WTC11 (cell line): ENCODE results near the gene RNASE9. TPM values are rescaled to one million over a fixed set of nuclear protein-coding genes. Genes with fewer than 3 reads are reported as not detected.
"Not testable (repeated sequence)": the region's sequence is repeated elsewhere in the genome, so short reads cannot be mapped to it uniquely, and the experiment has no call there.

Experiments used
- ATAC-seq: fragments of 200-7000 bp; cut with Tn5 transposase; 2 replicates; pipeline ENCODE4 v1.10.0; 2021; ENCODE audit warnings: mild to moderate bottlenecking, moderate library complexity
- CTCF ChIA-PET: fragments of 300-600 bp; sonication (Branson Sonifier 250); formaldehyde crosslinking; loops from one replicate; lab custom pipeline; 2021; ENCODE audit warnings: antibody characterized with exemption; lab: Charles Lee
- POLR2A ChIA-PET: fragments of 350-600 bp; sonication (Branson Sonifier 250); formaldehyde crosslinking; loops from one replicate; lab custom pipeline; 2021; ENCODE audit warnings: antibody characterized with exemption; lab: Charles Lee
- DNase-seq: peaks from one replicate; pipeline ENCODE4 v3.0.0; 2021; ENCODE audit warnings: low spot score
- H3K27ac Mint-ChIP-seq: 2 replicates; pipeline ENCODE4 v1.8.0; 2021; ENCODE audit warnings: mixed read lengths
- H3K27me3 Mint-ChIP-seq: 2 replicates; pipeline ENCODE4 v1.8.0; 2021; ENCODE audit warnings: low read depth, mild to moderate bottlenecking, moderate library complexity, mixed read lengths
- H3K36me3 Mint-ChIP-seq: 2 replicates; pipeline ENCODE4 v1.8.0; 2021; ENCODE audit warnings: mixed read lengths
- H3K4me1 Mint-ChIP-seq: 2 replicates; pipeline ENCODE4 v1.8.0; 2022; ENCODE audit warnings: mixed read lengths
- H3K4me3 Mint-ChIP-seq: 2 replicates; pipeline ENCODE4 v1.8.0; 2021; ENCODE audit warnings: mild to moderate bottlenecking, moderate library complexity, mixed read lengths
- H3K9me3 Mint-ChIP-seq: 2 replicates; pipeline ENCODE4 v1.8.0; 2021; ENCODE audit warnings: mixed read lengths
- CBFB ChIP-seq: sonication (generic); formaldehyde crosslinking; IDR thresholded peaks from 2 replicates; pipeline ENCODE4 v1.8.1; 2022; ENCODE audit warnings: mild to moderate bottlenecking, low read depth, missing genetic modification reagents
- HMGXB4 ChIP-seq: sonication (generic); formaldehyde crosslinking; IDR thresholded peaks from 2 replicates; pipeline ENCODE4 v1.8.1; 2023; ENCODE audit warnings: mild to moderate bottlenecking, moderate library complexity, missing genetic modification reagents
- JAZF1 ChIP-seq: fragments of 250-450 bp; sonication (Bioruptor Pico); IDR thresholded peaks from 2 replicates; pipeline ENCODE4 v1.9.0; 2021; ENCODE audit warnings: moderate library complexity, mild to moderate bottlenecking, inconsistent platforms
- NFATC4 ChIP-seq: fragments of 250-450 bp; sonication (Bioruptor Pico); IDR thresholded peaks from 2 replicates; pipeline ENCODE4 v1.9.0; 2021; ENCODE audit warnings: mild to moderate bottlenecking
- SOX15 ChIP-seq: fragments of 250-450 bp; sonication (Bioruptor Pico); IDR thresholded peaks from 2 replicates; pipeline ENCODE4 v1.9.0; 2021; ENCODE audit warnings: mild to moderate bottlenecking
- TEAD1 ChIP-seq: sonication (generic); formaldehyde crosslinking; IDR thresholded peaks from 2 replicates; pipeline ENCODE4 v1.8.0; 2022; ENCODE audit warnings: mild to moderate bottlenecking, missing genetic modification reagents
- TEAD4 ChIP-seq: sonication (generic); formaldehyde crosslinking; IDR thresholded peaks from 2 replicates; pipeline ENCODE4 v1.8.0; 2022; ENCODE audit warnings: mild to moderate bottlenecking, missing genetic modification reagents
- ZBTB21 ChIP-seq: sonication (generic); formaldehyde crosslinking; IDR thresholded peaks from 2 replicates; pipeline ENCODE4 v1.8.1; 2023; ENCODE audit warnings: mild to moderate bottlenecking, missing genetic modification reagents, borderline replicate concordance
- ZNF317 ChIP-seq: sonication (generic); formaldehyde crosslinking; IDR thresholded peaks from 2 replicates; pipeline ENCODE4 v1.8.1; 2023; ENCODE audit warnings: low read depth, mild to moderate bottlenecking, moderate library complexity, missing genetic modification reagents, borderline replicate concordance
- total RNA-seq: library from RNA; stranded (reverse); gene quantifications from 3 replicates; pipeline ENCODE4 v1.2.3, GENCODE V29; 2021
- TF ChIP-seq, protein P1 (sequence below): sonication (generic); formaldehyde crosslinking; IDR thresholded peaks from 2 replicates; pipeline ENCODE4 v1.8.0; 2023; ENCODE audit warnings: missing genetic modification reagents, mild to moderate bottlenecking, borderline replicate concordance
- TF ChIP-seq, protein P2 (sequence below): sonication (generic); formaldehyde crosslinking; conservative IDR thresholded peaks from 2 replicates; pipeline ENCODE4 v1.8.1; 2023; ENCODE audit warnings: mild to moderate bottlenecking, low read depth, missing genetic modification reagents, moderate library complexity
- TF ChIP-seq, protein P3 (sequence below): fragments of 250-450 bp; sonication (Bioruptor Pico); IDR thresholded peaks from 2 replicates; pipeline ENCODE4 v1.9.0; 2021; ENCODE audit warnings: mild to moderate bottlenecking

Gene RNASE9
- total RNA-seq, 1 experiment from 2014 or later = not detected

- TF ChIP-seq, protein P1, sequence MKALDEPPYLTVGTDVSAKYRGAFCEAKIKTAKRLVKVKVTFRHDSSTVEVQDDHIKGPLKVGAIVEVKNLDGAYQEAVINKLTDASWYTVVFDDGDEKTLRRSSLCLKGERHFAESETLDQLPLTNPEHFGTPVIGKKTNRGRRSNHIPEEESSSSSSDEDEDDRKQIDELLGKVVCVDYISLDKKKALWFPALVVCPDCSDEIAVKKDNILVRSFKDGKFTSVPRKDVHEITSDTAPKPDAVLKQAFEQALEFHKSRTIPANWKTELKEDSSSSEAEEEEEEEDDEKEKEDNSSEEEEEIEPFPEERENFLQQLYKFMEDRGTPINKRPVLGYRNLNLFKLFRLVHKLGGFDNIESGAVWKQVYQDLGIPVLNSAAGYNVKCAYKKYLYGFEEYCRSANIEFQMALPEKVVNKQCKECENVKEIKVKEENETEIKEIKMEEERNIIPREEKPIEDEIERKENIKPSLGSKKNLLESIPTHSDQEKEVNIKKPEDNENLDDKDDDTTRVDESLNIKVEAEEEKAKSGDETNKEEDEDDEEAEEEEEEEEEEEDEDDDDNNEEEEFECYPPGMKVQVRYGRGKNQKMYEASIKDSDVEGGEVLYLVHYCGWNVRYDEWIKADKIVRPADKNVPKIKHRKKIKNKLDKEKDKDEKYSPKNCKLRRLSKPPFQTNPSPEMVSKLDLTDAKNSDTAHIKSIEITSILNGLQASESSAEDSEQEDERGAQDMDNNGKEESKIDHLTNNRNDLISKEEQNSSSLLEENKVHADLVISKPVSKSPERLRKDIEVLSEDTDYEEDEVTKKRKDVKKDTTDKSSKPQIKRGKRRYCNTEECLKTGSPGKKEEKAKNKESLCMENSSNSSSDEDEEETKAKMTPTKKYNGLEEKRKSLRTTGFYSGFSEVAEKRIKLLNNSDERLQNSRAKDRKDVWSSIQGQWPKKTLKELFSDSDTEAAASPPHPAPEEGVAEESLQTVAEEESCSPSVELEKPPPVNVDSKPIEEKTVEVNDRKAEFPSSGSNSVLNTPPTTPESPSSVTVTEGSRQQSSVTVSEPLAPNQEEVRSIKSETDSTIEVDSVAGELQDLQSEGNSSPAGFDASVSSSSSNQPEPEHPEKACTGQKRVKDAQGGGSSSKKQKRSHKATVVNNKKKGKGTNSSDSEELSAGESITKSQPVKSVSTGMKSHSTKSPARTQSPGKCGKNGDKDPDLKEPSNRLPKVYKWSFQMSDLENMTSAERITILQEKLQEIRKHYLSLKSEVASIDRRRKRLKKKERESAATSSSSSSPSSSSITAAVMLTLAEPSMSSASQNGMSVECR (CRISPR knock-in tag) = no peak
Measured at GRCh38 chr14:20578325-20578724, 17.5 kb upstream of the RNASE9 start (continued).

DNA sequence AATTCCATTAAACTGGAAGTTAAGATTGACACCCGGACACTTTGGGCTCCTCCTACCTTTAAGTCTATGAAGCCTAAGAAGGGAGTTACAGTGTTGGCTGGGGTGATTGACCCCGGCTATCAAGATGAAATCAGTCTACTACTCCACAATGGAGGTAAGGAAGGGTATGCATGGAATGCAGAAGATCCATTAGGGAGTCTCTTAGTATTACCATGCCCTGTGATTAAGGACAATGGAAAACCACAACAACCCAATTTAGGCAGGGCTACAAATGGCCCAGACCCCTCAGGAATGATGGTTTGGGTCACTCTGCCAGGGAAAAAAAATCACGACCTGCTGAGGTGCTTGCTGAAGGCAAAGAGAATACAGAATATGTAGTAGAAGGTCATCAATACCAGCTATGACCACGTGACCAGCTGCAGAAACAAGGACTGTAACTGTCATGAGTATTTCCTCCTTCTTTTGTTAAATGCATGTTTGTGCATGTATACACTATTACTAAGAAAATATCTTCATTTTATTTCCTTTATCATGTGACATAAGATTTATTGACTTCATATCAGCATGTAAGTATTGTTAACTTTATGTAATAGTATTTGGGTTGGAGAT is 11.6 kb upstream of the RNASE9 start:
- H3K4me3 Mint-ChIP-seq, POLR2A ChIA-PET, DNase-seq, ATAC-seq, H3K27me3 Mint-ChIP-seq, CTCF ChIA-PET: not testable (repeated sequence)
- H3K9me3 Mint-ChIP-seq = peaks cover 44% of the 10 kb centered on the region
- H3K4me1 Mint-ChIP-seq = peaks cover 24% of the 10 kb centered on the region
- H3K36me3 Mint-ChIP-seq = peaks cover 33% of the 10 kb centered on the region
- TF ChIP-seq TEAD4 (CRISPR knock-in tag) (peak; percentile 44; the same call in 1 of the 2 replicates), TEAD1 (CRISPR knock-in tag) (peak; percentile 60; the same call in 1 of the 2 replicates)
- H3K27ac Mint-ChIP-seq = peak overlapping the region; percentile 46

DNA sequence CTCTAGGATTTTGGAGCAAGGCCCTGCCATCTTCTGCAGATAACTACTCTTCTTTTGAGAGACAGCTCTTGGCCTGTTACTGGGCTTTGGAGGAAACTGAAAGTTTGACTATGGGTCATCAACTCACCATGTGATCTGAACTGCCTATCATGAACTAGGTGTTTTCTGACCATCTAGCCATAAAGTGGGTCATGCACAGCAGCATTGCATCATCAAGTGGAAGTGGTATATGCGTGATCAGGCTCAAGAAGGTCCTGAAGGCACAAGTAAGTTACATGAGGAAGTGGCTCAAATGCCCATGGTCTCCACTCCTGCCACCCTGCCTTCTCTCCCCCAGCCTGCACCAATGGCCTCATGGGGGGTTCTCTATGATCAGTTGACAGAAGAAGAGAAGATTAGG is 9.9 kb upstream of the RNASE9 start:
- ATAC-seq, CTCF ChIA-PET, H3K27ac Mint-ChIP-seq, H3K27me3 Mint-ChIP-seq, DNase-seq, H3K4me3 Mint-ChIP-seq, POLR2A ChIA-PET: not testable (repeated sequence)
- Mint-ChIP-seq H3K36me3 (peaks cover 38% of the 10 kb centered on the region), H3K9me3 (peaks cover 48% of the 10 kb centered on the region), H3K4me1 (peaks cover 30% of the 10 kb centered on the region)

- H3K27me3 Mint-ChIP-seq, POLR2A ChIA-PET: not testable (repeated sequence)
- H3K4me1 Mint-ChIP-seq = peaks cover 29% of the 10 kb centered on the region
Measured at GRCh38 chr14:20569865-20570264, 9.0 kb upstream of the RNASE9 start.

GRCh38 chr14:20569066-20569465 is 8.2 kb upstream of the RNASE9 start:
- peaks cover 48% of the 10 kb centered on the region for H3K9me3 Mint-ChIP-seq
- no peak overlapping the region for H3K27ac Mint-ChIP-seq
- peaks cover 38% of the 10 kb centered on the region for H3K36me3 Mint-ChIP-seq
- ATAC-seq = no peak
- no peak overlapping the region for H3K4me3 Mint-ChIP-seq
- H3K27me3 Mint-ChIP-seq = no peaks in the 10 kb centered on the region
- H3K4me1 Mint-ChIP-seq = peaks cover 37% of the 10 kb centered on the region
- ChIA-PET CTCF (no interaction called here), POLR2A (no interaction called here)
- no peak for DNase-seq
- TF ChIP-seq JAZF1 (CRISPR knock-in tag) = no peak
- no peak for TF ChIP-seq CBFB (CRISPR knock-in tag)
- no peak for TF ChIP-seq HMGXB4 (CRISPR knock-in tag)
- TF ChIP-seq SOX15 (CRISPR knock-in tag) = no peak
- TF ChIP-seq NFATC4 = no peak
- no peak for TF ChIP-seq ZBTB21 (CRISPR knock-in tag)
- TF ChIP-seq ZNF317 = no peak
- TF ChIP-seq, protein P2, sequence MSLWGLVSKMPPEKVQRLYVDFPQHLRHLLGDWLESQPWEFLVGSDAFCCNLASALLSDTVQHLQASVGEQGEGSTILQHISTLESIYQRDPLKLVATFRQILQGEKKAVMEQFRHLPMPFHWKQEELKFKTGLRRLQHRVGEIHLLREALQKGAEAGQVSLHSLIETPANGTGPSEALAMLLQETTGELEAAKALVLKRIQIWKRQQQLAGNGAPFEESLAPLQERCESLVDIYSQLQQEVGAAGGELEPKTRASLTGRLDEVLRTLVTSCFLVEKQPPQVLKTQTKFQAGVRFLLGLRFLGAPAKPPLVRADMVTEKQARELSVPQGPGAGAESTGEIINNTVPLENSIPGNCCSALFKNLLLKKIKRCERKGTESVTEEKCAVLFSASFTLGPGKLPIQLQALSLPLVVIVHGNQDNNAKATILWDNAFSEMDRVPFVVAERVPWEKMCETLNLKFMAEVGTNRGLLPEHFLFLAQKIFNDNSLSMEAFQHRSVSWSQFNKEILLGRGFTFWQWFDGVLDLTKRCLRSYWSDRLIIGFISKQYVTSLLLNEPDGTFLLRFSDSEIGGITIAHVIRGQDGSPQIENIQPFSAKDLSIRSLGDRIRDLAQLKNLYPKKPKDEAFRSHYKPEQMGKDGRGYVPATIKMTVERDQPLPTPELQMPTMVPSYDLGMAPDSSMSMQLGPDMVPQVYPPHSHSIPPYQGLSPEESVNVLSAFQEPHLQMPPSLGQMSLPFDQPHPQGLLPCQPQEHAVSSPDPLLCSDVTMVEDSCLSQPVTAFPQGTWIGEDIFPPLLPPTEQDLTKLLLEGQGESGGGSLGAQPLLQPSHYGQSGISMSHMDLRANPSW (CRISPR knock-in tag) = no peak
- TF ChIP-seq, protein P3, sequence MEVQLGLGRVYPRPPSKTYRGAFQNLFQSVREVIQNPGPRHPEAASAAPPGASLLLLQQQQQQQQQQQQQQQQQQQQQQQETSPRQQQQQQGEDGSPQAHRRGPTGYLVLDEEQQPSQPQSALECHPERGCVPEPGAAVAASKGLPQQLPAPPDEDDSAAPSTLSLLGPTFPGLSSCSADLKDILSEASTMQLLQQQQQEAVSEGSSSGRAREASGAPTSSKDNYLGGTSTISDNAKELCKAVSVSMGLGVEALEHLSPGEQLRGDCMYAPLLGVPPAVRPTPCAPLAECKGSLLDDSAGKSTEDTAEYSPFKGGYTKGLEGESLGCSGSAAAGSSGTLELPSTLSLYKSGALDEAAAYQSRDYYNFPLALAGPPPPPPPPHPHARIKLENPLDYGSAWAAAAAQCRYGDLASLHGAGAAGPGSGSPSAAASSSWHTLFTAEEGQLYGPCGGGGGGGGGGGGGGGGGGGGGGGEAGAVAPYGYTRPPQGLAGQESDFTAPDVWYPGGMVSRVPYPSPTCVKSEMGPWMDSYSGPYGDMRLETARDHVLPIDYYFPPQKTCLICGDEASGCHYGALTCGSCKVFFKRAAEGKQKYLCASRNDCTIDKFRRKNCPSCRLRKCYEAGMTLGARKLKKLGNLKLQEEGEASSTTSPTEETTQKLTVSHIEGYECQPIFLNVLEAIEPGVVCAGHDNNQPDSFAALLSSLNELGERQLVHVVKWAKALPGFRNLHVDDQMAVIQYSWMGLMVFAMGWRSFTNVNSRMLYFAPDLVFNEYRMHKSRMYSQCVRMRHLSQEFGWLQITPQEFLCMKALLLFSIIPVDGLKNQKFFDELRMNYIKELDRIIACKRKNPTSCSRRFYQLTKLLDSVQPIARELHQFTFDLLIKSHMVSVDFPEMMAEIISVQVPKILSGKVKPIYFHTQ (CRISPR knock-in tag) = no peak

More at GRCh38 chr14:20569865-20570264, 9.0 kb upstream of the RNASE9 start:
- H3K9me3 Mint-ChIP-seq = peaks cover 48% of the 10 kb centered on the region
- CTCF ChIA-PET, H3K4me3 Mint-ChIP-seq, DNase-seq, H3K27ac Mint-ChIP-seq, ATAC-seq: not testable (repeated sequence)
- peaks cover 38% of the 10 kb centered on the region for H3K36me3 Mint-ChIP-seq
